Fibroblast of skin of left biceps (primary cell): ENCODE measurements around the gene CBY3.
"Not testable (repeated sequence)": the region's sequence is repeated elsewhere in the genome, so short reads cannot be mapped to it uniquely, and the experiment has no call there.

Experiments
- DNase-seq, 2 experiments: peaks; one replicate each; pipeline ENCODE4 v3.0.0-alpha.2; 2013; ENCODE audit warnings: low read depth in 2 of 2

Gene CBY3

DNA sequence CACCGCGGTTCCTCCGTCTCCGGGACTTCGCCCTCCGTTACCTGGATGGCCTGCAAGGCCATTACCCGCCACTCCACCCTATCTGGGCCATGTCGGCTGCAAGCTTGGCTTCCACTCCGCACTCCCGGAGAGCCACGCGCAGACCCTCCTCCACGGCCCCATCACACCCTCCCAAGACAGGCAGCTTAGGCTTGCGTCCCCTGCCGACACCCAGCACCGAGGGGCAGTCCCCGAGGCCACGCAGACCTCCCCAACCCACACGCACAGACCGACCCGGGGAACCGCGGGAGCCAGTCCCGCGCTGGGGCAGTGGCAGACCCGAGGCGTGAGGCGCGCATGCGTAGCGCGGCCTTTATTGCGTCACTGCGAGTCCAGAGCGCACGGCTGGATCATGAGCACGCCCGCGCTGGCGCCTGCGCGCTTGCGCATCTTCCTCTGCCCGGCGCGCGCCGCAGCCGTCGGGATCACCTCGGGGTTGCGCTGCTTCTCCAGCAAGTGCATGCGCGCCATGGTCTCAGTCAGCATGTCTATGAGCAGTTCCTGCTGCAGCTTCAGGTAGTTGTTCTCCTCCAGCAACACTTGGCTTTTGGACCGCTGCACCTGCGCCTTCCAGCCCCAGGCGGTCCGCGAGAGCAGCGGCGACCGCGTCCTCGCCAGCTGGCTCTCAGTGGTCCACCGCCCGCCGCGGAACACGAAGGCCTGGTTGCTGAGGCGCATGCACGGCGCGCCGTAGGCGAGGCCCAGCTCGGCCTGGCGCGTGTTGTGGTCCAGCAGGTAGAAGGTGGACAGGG is 2.4 kb downstream of the CBY3 start:
- peak; percentile 79 to 85 for DNase-seq

DNA sequence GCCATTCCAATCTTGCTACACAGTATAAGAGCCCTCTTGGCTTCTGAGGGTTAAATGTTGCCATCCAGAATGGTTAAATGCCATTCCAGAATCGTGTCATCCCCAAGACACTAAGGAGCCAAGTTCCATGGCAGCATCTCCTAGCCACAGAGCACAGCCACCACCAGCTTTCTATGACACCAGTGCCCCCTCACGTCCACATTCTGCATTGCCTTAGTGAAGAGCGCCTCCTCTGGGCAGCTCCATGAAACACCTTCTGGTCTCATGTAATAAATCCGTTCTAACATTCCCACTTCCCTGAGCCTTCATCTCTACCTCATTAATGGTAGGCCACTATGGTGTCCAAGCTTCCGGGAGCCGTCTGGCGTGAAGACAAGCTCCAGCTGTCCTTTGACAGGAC is 12.4 kb downstream of the CBY3 start:
- DNase-seq: no peak

DNA sequence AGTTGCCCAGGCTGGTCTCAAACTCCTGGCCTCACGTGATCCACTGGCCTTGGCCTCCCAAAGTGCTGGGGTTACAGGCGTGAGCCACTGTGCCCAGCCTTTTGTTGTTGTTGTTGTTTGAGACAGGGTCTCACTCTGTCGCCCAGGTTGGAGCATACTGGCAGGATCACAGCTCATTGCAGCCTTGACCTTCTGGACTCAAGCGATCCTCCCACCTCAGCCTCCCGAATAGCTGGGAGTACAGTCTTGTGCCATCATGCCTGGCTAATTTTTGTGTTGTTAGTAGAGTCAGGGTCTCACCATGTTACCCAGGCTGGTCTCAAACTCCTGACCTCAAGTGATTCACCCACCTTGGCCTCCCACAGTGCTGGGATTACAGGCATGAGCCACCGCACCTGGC is 19.2 kb downstream of the CBY3 start:
- DNase-seq: not testable (repeated sequence)

DNA sequence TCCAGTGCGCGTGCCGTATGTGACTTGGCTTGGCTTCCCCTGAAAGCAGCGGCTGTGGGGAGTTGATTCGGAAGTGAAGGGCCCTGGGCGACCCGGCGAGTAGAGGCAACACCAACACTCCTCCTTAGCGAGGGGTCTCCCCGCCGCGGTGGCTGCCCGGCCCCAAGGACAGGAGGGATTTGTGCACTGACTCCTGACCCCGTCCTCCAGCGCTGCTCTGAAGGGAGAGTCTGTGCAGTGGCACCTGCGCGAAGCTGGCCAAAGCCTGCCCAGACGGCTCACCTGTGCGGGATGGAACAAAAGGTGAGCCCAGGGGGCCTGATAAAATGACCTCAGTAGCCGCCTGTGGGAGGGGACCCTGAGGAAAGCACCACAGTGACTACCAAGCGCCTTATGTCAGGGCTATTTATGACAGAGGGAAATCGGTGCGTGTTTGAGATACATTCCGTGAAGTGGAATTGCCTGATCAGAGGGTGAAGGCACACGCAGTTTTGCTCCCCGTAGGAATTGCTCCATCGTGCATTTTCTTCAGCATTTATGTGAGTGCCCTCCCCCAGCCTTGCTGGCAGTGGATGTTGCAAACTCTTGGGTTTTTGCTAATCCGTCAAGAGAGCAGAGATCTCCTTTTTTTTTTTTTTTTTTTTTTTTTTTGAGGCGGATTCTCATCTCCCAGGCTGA is 22.5 kb downstream of the CBY3 start:
- DNase-seq: peak in 1 of 2 experiments; percentile 12

DNA sequence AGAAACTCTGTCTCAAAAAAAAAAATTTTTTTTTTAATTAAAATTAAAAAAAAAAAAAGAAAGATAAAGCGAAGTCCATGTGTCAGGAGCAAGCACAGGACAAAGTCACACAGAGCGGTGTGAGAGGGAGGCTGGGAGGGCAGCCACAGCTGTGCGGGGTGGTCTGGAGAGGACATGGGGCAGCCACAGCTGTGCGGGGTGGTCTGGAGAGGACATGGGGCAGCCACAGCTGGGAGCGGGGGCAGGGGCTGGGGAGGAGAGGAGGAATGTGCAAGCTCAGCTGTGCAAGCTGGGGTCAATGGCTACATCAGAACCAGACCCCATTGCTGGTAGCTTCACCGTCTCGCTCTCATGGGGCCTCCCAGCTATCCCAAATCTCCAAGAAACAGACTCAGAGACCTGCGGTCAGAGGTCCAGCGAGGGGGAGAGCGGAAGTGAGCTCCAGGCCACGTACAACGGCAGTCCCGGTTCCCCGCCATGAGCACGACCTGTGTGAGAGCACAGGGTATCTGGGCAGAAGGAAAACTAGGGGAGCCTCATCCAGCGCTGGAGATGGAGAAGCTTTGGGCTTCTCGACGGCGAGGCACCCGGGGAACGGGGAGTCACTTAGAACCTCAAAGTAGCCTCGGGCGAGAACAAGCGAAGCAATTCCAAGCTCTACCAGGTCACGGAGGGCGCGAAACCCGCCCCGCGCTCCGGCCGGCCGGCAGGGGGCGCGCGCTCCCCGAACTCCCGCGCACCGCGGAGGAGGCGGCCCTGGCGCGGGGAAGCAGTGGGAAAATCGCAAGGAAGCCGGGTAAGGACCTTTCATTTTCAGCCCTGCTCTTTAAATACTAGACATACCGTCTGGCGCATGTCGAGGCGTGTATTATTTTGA is 23.3 kb downstream of the CBY3 start:
- DNase-seq: not testable (repeated sequence)

DNA sequence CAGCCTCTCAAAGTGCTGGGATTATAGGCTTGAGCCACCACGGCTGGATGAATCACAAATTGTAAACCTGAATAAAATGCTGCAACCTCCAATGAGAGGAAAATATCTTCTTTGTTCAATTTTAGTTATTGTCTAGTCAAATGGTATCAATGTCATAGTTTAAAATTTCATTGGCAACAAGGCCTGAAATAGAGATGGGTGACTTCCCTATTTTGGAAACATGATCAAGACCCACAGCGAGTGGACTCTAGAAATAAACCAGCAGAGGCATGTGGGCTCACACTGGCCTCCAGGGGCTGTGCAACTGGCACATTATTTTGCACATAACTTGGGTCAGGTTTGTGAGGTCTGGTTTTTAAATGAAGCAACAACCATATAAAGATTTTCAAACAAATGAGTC is 27.7 kb downstream of the CBY3 start:
- DNase-seq: not testable (repeated sequence)

DNA sequence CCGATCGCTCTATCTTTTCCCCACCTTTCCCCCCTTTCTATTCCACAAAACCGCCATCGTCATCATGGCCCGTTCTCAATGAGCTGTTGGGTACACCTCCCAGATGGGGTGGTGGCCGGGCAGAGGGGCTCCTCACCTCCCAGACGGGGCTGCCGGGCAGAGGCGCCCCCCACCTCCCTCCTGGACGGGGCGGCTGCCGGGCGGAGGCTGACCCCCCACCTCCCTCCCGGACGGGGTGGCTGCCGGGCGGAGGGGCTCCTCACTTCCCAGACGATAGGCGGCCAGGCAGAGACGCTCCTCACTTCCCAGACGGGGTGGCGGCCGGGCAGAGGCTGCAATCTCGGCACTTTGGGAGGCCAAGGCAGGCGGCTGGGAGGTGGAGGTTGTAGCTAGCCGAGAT is 30.6 kb downstream of the CBY3 start:
- DNase-seq: not testable (repeated sequence)

DNA sequence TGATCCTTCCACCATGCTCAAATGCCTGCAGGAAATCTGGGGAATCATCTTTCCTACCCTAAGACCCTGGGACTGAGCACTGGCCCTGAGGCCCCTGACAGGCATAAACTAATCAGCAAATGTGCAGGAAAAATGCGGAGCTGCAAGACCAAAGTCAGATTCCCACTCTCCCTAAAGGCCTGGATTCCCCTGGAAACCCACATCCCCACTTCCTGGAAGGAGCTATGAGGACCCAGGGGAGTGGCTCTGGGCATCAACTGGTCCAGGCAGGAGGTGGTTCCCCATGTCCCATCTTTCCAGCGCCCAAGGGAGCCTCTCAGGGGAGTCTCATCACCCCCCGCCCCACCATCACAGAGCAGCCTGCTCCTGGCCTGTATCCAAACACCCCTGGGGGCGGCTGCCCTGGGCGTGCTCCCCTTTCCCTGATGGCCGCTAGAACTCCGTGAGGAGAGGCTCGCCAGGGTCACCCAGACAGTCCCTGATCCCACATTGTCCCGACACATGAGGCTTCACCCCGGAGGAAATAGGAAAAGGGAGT is 31.6 kb downstream of the CBY3 start:
- DNase-seq: not testable (repeated sequence)

DNA sequence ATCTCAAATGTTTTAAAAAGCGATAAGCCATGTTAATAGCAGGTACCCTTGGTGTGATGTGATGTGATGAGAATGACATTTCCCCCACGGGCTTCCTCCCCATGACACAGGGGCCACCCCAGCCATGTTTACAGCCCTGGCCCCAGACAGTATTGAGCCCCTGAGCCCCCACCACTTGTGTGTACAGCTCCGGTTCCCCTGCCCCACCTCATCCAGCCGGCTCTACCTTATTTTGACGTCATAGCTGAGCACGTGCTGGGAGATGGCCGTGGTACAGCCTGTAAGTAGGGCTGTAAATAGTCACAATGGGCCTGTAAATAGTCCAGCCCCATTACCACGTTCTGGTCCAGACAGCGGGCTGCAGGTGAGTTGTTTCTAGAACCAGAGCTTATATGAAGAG is 32.4 kb downstream of the CBY3 start:
- DNase-seq: no peak

DNA sequence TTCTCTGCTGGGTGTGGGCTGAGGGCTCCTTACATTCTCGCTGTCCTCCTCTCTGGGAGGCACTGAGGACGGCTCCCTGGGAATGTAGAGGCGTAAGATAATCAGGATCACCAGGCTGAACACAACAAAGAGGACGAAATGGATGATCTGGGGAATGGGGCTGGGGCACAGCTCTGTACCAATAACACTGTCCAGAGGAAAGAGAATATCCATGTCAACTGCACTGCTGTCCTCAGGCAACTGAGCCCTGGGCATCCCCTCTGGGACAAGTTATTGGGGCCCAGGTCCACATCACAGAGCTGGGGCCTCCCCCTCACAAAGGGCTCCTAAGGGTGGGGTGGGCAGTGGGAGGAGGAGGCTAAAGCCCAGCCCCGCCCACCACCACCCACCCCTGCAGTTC is 36.1 kb downstream of the CBY3 start:
- not testable (repeated sequence) for DNase-seq

DNA sequence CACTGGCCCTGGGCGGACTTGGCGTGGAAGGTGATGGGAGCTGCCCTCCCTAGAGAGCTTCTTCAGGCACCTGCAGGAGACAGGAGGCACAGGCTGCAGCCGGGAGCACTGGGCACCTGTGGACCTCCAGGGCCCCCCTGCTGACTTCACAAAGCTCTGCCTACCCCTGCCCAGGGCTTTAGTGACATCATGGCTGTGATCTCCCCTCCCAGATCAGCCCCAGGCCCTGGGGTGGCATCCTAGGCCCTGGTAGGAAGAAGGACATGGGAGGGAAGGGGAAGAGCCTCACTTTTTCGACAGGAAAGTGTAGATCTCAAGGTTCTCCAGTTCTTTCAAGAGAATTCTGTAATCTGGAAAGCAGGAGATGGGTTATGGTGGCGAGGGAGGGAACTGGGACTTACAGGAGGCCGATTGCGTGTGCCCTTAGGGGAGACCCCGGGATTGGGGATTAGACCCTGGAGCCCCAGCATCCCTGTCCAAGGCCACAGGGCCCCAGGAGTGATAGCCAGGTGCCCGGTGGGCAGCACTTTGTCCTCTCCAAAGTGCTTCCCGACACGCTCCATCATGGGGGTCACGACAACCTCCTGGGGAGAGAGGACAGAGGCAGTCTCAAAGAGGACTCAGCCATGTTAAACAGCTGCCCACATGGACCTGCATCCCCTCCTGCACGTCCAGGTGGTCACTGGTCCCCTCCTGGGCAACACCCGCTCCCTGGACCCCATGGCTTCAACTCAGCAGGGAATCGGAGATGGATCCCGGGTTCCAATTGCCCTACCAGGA is 37.5 kb downstream of the CBY3 start:
- DNase-seq: not testable (repeated sequence)

DNA sequence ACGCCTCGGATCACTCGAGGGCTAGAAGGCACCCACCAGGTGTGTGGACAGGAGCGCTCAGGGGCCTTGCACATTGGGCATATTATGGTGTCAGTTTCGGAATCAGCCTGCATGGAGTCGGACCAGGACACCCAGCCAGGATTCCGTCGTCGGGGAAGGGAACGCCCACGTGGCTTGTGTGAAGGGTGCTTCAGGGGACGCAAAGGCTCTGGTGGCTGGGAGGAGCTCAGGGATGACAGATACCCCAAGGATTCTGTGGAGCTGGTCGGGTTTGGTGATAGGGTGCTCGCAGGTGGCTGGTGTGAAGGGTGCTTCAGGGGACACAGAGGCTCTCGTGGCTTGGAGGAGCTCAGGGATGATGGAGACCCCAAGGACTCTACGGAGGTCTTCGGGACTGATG is 38.2 kb downstream of the CBY3 start:
- DNase-seq: not testable (repeated sequence)

DNA sequence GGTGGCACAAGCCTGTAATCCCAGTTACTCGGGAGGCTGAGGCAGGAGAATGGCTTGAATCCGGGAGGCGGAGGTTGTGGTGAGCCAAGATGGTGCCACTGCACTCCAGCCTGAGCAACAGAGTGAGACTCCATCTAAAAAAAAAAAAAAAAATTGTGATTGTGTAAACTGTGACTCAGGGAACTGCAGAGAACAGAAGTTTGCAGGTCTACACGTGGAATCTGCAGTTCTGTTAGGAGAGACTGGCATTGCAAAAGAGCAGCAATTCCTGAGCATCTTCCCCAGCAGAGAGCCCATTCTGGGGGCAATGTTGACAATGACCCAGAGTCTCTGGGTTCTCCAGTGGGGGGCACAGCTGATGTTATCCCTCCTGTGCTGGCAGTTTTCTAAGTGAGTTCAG is 39.1 kb downstream of the CBY3 start:
- not testable (repeated sequence) for DNase-seq

DNA sequence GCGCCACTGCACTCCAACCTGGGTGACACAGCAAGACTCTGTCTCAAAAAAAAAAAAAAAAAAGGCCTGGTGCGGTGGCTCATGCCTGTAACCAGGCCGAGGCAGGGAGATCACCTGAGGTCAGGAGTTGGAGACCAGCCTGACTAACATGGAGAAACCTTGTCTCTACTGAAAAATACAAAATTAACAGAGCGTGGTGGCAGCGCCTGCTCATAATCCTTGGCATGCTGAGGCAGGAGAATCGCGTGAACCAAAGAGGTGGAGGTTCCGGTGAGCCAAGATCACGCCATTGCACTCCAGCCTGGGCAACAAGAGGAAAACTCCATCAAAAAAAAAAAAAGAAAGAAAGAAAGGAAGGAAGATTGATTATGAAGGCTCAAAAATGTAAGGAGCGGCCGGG is 41.5 kb downstream of the CBY3 start:
- not testable (repeated sequence) for DNase-seq

DNA sequence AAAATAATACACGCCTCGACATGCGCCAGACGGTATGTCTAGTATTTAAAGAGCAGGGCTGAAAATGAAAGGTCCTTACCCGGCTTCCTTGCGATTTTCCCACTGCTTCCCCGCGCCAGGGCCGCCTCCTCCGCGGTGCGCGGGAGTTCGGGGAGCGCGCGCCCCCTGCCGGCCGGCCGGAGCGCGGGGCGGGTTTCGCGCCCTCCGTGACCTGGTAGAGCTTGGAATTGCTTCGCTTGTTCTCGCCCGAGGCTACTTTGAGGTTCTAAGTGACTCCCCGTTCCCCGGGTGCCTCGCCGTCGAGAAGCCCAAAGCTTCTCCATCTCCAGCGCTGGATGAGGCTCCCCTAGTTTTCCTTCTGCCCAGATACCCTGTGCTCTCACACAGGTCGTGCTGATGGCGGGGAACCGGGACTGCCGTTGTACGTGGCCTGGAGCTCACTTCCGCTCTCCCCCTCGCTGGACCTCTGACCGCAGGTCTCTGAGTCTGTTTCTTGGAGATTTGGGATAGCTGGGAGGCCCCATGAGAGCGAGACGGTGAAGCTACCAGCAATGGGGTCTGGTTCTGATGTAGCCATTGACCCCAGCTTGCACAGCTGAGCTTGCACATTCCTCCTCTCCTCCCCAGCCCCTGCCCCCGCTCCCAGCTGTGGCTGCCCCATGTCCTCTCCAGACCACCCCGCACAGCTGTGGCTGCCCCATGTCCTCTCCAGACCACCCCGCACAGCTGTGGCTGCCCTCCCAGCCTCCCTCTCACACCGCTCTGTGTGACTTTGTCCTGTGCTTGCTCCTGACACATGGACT is 46.3 kb downstream of the CBY3 start:
- not testable (repeated sequence) for DNase-seq

DNA sequence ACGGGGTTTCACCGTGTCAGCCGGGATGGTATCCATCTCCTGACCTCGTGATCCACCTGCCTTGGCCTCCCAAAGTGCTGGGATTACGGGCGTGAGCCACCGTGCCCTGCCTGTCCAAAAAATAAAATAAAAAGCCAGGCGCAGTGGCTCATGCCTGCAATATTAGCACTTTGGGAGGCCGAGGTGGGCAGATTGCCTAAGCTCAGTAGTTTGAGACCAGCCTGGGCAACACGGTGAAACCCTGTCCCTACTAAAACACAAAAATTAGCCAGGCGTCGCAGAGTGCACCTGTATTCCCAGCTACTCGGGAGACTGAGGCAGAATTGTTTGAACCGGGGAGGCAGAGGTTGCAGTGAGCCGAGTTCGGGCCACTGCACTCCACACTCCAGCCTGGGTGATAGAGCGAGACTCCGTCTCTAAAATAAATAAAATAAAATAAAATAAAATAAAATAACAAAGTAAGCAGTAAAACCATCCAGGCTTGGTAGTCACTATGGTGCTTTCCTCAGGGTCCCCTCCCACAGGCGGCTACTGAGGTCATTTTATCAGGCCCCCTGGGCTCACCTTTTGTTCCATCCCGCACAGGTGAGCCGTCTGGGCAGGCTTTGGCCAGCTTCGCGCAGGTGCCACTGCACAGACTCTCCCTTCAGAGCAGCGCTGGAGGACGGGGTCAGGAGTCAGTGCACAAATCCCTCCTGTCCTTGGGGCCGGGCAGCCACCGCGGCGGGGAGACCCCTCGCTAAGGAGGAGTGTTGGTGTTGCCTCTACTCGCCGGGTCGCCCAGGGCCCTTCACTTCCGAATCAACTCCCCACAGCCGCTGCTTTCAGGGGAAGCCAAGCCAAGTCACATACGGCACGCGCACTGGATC is 47.1 kb downstream of the CBY3 start:
- not testable (repeated sequence) for DNase-seq
